HG02981 (cell line): ENCODE data around the gene VCY.
"Not testable (repeated sequence)": the region's sequence is repeated elsewhere in the genome, so short reads cannot be mapped to it uniquely, and the experiment has no call there.

Experiments used
- ATAC-seq: cut with Tn5 transposase; IDR thresholded peaks from one replicate; pipeline ENCODE4 v1.9.1; 2021; ENCODE audit warnings: mild to moderate bottlenecking, moderate library complexity; ENCODE audit not compliant: unreplicated experiment

The VCY gene

GRCh38 chrY:13986373-13986772, at the start of gene VCY:
Gene VCY, minus strand, starts transcription at chrY:13986473. Its CDS starts 33 bp downstream, at chrY:13986440.
- not testable (repeated sequence) for ATAC-seq

- not testable (repeated sequence) for ATAC-seq
Observed at GRCh38 chrY:14030395-14030794, 44.1 kb upstream of the VCY start.

- ATAC-seq = peak; percentile 53
Observed at GRCh38 chrY:14011916-14012315, 25.6 kb upstream of the VCY start.

- ATAC-seq = not testable (repeated sequence)
Observed at GRCh38 chrY:13942406-13942805, 43.9 kb downstream of the VCY start.
